ENCODE results near the gene BEGAIN. TPM values are rescaled to one million over a fixed set of nuclear protein-coding genes. Genes with fewer than 3 reads are reported as not detected.
A peak's percentile ranks its signal among the peaks of the same experiment; 100 is the strongest.

The BEGAIN gene
- total and polyA plus RNA-seq, 9 of the 15 experiments (the other 6 are each of a cell fraction or from before 2014, with no cell fraction given), result 0.07 to 0.68 (median 0.55) TPM; not detected in 3

DNA sequence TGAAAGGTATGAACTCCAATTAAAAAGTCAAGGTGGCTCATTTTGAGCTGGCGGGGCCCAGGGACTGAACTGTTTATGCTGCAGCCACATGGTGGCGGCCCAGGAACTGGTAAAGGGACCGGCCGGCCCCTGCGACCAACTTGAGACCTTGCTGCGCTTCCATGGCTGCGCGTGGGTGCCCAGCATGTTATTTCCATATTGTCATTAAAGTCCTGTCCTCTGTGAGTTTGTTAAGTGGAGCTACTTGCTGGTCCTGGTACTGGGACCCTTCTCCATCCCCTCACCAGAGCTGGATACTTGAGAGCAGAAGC lies 62.3 kb downstream of the BEGAIN start (continued):
- TF ChIP-seq ZNF263 (CRISPR knock-in tag; IDR thresholded peaks at IDR 0.05; ENCODE audit: borderline replicate concordance) (no peak), ZNF76 (CRISPR knock-in tag; IDR thresholded peaks at IDR 0.05; ENCODE audit: borderline replicate concordance) (no peak), RAD21 (CRISPR knock-in tag; conservative IDR thresholded peaks at IDR 0.05 in 1 of 2, IDR thresholded peaks at IDR 0.05 in 1 of 2) (peak; percentile 65 to 85), NR2F6 (CRISPR knock-in tag; IDR thresholded peaks at IDR 0.05) (no peak), SREBF2 (CRISPR knock-in tag; IDR thresholded peaks at IDR 0.05) (no peak), TEAD2 (tag; IDR thresholded peaks at IDR 0.05) (no peak), GTF2E2 (tag; IDR thresholded peaks at IDR 0.05) (no peak), BRCA1 (IDR thresholded peaks at IDR 0.05) (no peak), BRCA1 (CRISPR knock-in tag; IDR thresholded peaks at IDR 0.05) (no peak), PHB (CRISPR knock-in tag; IDR thresholded peaks at IDR 0.05) (no peak), SAFB (IDR thresholded peaks at IDR 0.05; ENCODE audit: borderline replicate concordance, low read depth, low read length) (no peak), SMARCE1 (IDR thresholded peaks at IDR 0.05) (no peak), ZNF224 (CRISPR knock-in tag; IDR thresholded peaks at IDR 0.05) (no peak), WHSC1 (IDR thresholded peaks at IDR 0.05; ENCODE audit: low read length) (no peak)
- TF ChIP-seq, protein P1, sequence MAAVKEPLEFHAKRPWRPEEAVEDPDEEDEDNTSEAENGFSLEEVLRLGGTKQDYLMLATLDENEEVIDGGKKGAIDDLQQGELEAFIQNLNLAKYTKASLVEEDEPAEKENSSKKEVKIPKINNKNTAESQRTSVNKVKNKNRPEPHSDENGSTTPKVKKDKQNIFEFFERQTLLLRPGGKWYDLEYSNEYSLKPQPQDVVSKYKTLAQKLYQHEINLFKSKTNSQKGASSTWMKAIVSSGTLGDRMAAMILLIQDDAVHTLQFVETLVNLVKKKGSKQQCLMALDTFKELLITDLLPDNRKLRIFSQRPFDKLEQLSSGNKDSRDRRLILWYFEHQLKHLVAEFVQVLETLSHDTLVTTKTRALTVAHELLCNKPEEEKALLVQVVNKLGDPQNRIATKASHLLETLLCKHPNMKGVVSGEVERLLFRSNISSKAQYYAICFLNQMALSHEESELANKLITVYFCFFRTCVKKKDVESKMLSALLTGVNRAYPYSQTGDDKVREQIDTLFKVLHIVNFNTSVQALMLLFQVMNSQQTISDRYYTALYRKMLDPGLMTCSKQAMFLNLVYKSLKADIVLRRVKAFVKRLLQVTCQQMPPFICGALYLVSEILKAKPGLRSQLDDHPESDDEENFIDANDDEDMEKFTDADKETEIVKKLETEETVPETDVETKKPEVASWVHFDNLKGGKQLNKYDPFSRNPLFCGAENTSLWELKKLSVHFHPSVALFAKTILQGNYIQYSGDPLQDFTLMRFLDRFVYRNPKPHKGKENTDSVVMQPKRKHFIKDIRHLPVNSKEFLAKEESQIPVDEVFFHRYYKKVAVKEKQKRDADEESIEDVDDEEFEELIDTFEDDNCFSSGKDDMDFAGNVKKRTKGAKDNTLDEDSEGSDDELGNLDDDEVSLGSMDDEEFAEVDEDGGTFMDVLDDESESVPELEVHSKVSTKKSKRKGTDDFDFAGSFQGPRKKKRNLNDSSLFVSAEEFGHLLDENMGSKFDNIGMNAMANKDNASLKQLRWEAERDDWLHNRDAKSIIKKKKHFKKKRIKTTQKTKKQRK (IDR thresholded peaks at IDR 0.05; ENCODE audit: borderline replicate concordance, low read depth, low read length), result no peak
- TF ChIP-seq, protein P2, sequence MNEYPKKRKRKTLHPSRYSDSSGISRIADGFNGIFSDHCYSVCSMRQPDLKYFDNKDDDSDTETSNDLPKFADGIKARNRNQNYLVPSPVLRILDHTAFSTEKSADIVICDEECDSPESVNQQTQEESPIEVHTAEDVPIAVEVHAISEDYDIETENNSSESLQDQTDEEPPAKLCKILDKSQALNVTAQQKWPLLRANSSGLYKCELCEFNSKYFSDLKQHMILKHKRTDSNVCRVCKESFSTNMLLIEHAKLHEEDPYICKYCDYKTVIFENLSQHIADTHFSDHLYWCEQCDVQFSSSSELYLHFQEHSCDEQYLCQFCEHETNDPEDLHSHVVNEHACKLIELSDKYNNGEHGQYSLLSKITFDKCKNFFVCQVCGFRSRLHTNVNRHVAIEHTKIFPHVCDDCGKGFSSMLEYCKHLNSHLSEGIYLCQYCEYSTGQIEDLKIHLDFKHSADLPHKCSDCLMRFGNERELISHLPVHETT (CRISPR knock-in tag; conservative IDR thresholded peaks at IDR 0.05 in 1 of 2, IDR thresholded peaks at IDR 0.05 in 1 of 2), result no peak
- TF ChIP-seq, protein P3, sequence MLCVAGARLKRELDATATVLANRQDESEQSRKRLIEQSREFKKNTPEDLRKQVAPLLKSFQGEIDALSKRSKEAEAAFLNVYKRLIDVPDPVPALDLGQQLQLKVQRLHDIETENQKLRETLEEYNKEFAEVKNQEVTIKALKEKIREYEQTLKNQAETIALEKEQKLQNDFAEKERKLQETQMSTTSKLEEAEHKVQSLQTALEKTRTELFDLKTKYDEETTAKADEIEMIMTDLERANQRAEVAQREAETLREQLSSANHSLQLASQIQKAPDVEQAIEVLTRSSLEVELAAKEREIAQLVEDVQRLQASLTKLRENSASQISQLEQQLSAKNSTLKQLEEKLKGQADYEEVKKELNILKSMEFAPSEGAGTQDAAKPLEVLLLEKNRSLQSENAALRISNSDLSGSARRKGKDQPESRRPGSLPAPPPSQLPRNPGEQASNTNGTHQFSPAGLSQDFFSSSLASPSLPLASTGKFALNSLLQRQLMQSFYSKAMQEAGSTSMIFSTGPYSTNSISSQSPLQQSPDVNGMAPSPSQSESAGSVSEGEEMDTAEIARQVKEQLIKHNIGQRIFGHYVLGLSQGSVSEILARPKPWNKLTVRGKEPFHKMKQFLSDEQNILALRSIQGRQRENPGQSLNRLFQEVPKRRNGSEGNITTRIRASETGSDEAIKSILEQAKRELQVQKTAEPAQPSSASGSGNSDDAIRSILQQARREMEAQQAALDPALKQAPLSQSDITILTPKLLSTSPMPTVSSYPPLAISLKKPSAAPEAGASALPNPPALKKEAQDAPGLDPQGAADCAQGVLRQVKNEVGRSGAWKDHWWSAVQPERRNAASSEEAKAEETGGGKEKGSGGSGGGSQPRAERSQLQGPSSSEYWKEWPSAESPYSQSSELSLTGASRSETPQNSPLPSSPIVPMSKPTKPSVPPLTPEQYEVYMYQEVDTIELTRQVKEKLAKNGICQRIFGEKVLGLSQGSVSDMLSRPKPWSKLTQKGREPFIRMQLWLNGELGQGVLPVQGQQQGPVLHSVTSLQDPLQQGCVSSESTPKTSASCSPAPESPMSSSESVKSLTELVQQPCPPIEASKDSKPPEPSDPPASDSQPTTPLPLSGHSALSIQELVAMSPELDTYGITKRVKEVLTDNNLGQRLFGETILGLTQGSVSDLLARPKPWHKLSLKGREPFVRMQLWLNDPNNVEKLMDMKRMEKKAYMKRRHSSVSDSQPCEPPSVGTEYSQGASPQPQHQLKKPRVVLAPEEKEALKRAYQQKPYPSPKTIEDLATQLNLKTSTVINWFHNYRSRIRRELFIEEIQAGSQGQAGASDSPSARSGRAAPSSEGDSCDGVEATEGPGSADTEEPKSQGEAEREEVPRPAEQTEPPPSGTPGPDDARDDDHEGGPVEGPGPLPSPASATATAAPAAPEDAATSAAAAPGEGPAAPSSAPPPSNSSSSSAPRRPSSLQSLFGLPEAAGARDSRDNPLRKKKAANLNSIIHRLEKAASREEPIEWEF (CRISPR knock-in tag; IDR thresholded peaks at IDR 0.05), result no peak

All from K562 (cell line).